Smooth muscle cell (in vitro differentiated cells): ENCODE data around the gene PATZ1. TPM values are rescaled to one million over a fixed set of nuclear protein-coding genes. Genes with fewer than 3 reads are reported as not detected.

Experiments used
- DNase-seq: peaks from one replicate; lab custom pipeline; 2025; ENCODE audit not compliant: unreplicated experiment; lab: John Stamatoyannopoulos, UW
- H2AFZ ChIP-seq: fragments of 200-600 bp; sonication (generic); 2 replicates; pipeline ENCODE4 v1.6.0; 2016; ENCODE audit warnings: antibody characterized with exemption, low read depth, mild to moderate bottlenecking
- H3F3A ChIP-seq: fragments of 200-600 bp; sonication (generic); 2 replicates; pipeline ENCODE4 v1.6.0; 2017; ENCODE audit warnings: antibody characterized with exemption, low read depth
- H3K27ac ChIP-seq: fragments of 200-600 bp; sonication (generic); 2 replicates; pipeline ENCODE4 v1.5.1; 2016; ENCODE audit warnings: low read depth, mild to moderate bottlenecking
- H3K27me3 ChIP-seq: fragments of 200-600 bp; sonication (generic); 2 replicates; pipeline ENCODE4 v1.6.1; 2016; ENCODE audit warnings: low read depth, mild to moderate bottlenecking
- H3K36me3 ChIP-seq: fragments of 200-600 bp; sonication (generic); 2 replicates; pipeline ENCODE4 v1.5.1; 2016; ENCODE audit warnings: low read depth
- H3K4me1 ChIP-seq: fragments of 200-600 bp; sonication (generic); 2 replicates; pipeline ENCODE4 v1.5.1; 2016; ENCODE audit warnings: low read depth
- H3K4me2 ChIP-seq: fragments of 200-600 bp; sonication (generic); 2 replicates; pipeline ENCODE4 v1.6.0; 2016; ENCODE audit warnings: mild to moderate bottlenecking
- H3K4me3 ChIP-seq: fragments of 200-600 bp; sonication (generic); 2 replicates; pipeline ENCODE4 v1.5.1; 2016; ENCODE audit warnings: mild to moderate bottlenecking
- H3K79me2 ChIP-seq: fragments of 200-600 bp; sonication (generic); 2 replicates; pipeline ENCODE4 v1.6.0; 2016; ENCODE audit warnings: low read depth, mild to moderate bottlenecking
- H3K9ac ChIP-seq: fragments of 200-600 bp; sonication (generic); 2 replicates; pipeline ENCODE4 v1.6.0; 2016; ENCODE audit warnings: low read depth
- H3K9me3 ChIP-seq: fragments of 200-600 bp; sonication (generic); replicated peaks from 2 replicates; pipeline ENCODE4 v1.5.1; 2016; ENCODE audit warnings: low read depth
- H4K20me1 ChIP-seq: fragments of 200-600 bp; sonication (generic); 2 replicates; pipeline ENCODE4 v1.6.0; 2016; ENCODE audit warnings: low read depth
- WGBS: methylation state at CpG from one replicate; pipeline ENCODE4 v1.1.7; 2016; ENCODE audit warnings: low lambda C conversion rate; 5-methylcytosine and 5-hydroxymethylcytosine counted together
- polyA plus RNA-seq: library from polyadenylated mRNA; unstranded; fragments of >200 nt; fragmentation: Nextera tagmentation; extraction: Ambion mirVana; gene quantifications from 2 replicates; pipeline ENCODE4 v1.2.1, GENCODE V29; 2016
- total RNA-seq: library from RNA; depleted of rRNA; stranded (reverse); fragments of >200 nt; gene quantifications from 2 replicates; pipeline ENCODE4 v1.2.3, GENCODE V29; 2014
- TF ChIP-seq, protein P1 (sequence below): fragments of 200-600 bp; sonication (generic); IDR thresholded peaks from 2 replicates; pipeline ENCODE4 v1.5.1; 2017; ENCODE audit warnings: borderline replicate concordance, mild to moderate bottlenecking, antibody characterized with exemption; ENCODE audit not compliant: insufficient read depth, poor library complexity, severe bottlenecking

The PATZ1 gene
- total and polyA plus RNA-seq, 2 experiments from 2014 or later = 11.9 to 12.9 TPM

GRCh38 chr22:31341386-31342088 lies 4.6 kb downstream of the PATZ1 start:
- Histone ChIP-seq H3K27ac (no peak overlapping the region), H3K36me3 (no peaks in the 10 kb centered on the region), H4K20me1 (peaks cover 90% of the 10 kb centered on the region), H3K27me3 (no peaks in the 10 kb centered on the region), H3K79me2 (peaks cover 19% of the 10 kb centered on the region), H3K4me3 (no peak overlapping the region), H3K9ac (no peak overlapping the region), H2AFZ (no peak overlapping the region), H3K9me3 (no peaks in the 10 kb centered on the region), H3K4me1 (peaks cover 39% of the 10 kb centered on the region), H3F3A (no peaks in the 10 kb centered on the region), H3K4me2 (no peak overlapping the region)
- DNase-seq = no peak
- 90% methylated on average over 14 of the region's 14 CpGs for WGBS
- TF ChIP-seq, protein P1, sequence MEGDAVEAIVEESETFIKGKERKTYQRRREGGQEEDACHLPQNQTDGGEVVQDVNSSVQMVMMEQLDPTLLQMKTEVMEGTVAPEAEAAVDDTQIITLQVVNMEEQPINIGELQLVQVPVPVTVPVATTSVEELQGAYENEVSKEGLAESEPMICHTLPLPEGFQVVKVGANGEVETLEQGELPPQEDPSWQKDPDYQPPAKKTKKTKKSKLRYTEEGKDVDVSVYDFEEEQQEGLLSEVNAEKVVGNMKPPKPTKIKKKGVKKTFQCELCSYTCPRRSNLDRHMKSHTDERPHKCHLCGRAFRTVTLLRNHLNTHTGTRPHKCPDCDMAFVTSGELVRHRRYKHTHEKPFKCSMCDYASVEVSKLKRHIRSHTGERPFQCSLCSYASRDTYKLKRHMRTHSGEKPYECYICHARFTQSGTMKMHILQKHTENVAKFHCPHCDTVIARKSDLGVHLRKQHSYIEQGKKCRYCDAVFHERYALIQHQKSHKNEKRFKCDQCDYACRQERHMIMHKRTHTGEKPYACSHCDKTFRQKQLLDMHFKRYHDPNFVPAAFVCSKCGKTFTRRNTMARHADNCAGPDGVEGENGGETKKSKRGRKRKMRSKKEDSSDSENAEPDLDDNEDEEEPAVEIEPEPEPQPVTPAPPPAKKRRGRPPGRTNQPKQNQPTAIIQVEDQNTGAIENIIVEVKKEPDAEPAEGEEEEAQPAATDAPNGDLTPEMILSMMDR = no peak

DNA sequence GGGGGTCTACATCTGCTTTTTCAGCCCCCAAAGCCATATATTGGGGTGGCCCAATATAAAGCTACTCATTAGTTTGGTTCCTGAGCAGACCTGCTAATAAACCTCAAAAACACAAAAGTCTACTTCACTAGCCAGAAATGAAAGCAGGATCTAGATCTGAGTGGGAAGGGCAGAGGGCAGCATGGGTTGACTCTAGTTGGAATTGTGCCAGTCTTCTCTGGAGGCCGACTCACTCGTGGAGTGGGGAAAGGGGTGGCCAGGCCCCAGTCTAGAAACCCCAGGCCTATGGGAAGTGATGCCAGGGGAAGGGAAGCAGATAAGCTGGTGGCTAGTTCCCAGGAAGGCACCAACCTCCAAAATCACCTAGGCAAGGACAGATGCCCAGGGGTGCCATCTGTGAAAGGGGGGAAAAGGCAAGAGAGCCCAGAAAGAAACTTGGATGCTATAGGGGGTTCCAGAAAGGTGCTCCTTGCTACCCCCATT lies 5.3 kb downstream of the PATZ1 start:
- Histone ChIP-seq H2AFZ (no peak overlapping the region), H3K27ac (no peak overlapping the region), H3K4me2 (no peak overlapping the region), H4K20me1 (peaks cover 97% of the 10 kb centered on the region), H3K4me3 (no peak overlapping the region), H3K9me3 (no peaks in the 10 kb centered on the region), H3K36me3 (no peaks in the 10 kb centered on the region), H3K9ac (no peak overlapping the region), H3K4me1 (peaks cover 39% of the 10 kb centered on the region), H3K27me3 (no peaks in the 10 kb centered on the region), H3K79me2 (peaks cover 26% of the 10 kb centered on the region), H3F3A (no peaks in the 10 kb centered on the region)
- TF ChIP-seq, protein P1 = no peak
- DNase-seq = no peak
- WGBS = 68% methylated on average over 2 of the region's 2 CpGs

DNA sequence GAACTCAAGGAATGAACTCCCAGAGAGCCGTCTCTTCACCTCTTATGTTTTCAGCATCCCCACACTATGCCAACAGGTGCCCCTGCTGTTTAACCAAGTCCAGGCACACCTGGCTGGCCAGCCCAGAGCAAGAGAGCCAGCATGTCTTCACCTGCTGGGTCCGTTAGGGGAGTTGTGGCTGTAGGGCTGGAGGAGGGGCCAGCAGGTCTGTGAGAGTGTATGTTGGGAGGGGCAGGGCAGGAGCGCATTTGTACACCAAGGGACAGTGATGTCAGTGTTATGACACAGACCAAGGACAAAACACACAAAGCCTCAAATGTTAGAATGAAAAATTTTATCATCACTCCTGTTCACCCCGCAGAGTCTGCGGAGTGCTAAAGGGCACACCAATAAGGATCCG lies 5.8 kb downstream of the PATZ1 start:
- no peak overlapping the region for H3K4me3 ChIP-seq
- H3K9me3 ChIP-seq = no peaks in the 10 kb centered on the region
- H3K27me3 ChIP-seq = no peaks in the 10 kb centered on the region
- no peak overlapping the region for H3K4me2 ChIP-seq
- DNase-seq = no peak
- 98% methylated on average over 6 of the region's 6 CpGs for WGBS
- H3K4me1 ChIP-seq = peaks cover 36% of the 10 kb centered on the region
- TF ChIP-seq, protein P1 = no peak
- H2AFZ ChIP-seq = no peak overlapping the region
- H3K27ac ChIP-seq = no peak overlapping the region
- H3K79me2 ChIP-seq = peaks cover 27% of the 10 kb centered on the region
- H3K36me3 ChIP-seq = no peaks in the 10 kb centered on the region
- no peaks in the 10 kb centered on the region for H3F3A ChIP-seq
- H4K20me1 ChIP-seq = peaks cover 96% of the 10 kb centered on the region
- H3K9ac ChIP-seq = no peak overlapping the region
